ENCODE measurements around the gene SLC6A16. TPM values are rescaled to one million over a fixed set of nuclear protein-coding genes. Genes with fewer than 3 reads are reported as not detected.
"Not testable (repeated sequence)": the region's sequence is repeated elsewhere in the genome, so short reads cannot be mapped to it uniquely, and the experiment has no call there.

The SLC6A16 gene
- total RNA-seq, 1 experiment from 2014 or later: 0.61 TPM

DNA sequence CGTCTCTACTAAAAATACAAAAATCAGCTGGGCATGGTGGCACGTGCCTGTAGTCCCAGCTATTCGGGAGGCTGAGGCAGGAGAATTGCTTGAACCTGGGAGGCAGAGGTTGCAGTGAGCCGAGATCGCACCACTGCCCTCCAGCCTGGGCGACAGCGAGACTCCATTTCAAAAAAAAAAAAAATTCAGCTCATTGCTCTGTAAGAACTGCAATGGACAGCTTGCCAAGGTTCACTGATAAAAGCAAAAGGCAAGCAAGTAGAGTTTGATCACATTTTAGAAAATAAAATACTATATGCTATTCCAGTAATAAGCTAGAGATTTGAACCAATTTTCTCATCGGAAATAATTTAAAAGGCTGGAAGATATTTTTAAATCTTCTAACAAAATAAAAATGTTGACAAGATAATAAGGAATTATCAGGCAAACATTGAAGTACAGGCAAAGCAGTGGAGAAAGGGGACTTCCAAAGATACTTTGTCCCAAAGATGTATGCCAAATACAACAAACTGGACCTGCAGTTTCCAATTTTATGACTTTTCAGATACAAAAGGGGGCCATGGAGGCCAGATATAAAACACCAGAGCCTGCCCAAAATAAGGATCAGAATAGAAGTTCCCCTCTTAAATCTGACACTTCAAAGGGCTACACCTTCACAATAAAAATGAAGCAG is 29.6 kb downstream of the SLC6A16 start:
- H3K9me2 ChIP-seq (ENCODE audit: insufficient read depth): no peaks in the 10 kb centered on the region
- H3K27ac ChIP-seq: no peak overlapping the region
- H3F3A ChIP-seq (ENCODE audit: insufficient read depth, low read depth): no peaks in the 10 kb centered on the region
- TF ChIP-seq EZH2 (IDR thresholded peaks at IDR 0.05; ENCODE audit: low read depth): no peak
- TF ChIP-seq, protein P1, sequence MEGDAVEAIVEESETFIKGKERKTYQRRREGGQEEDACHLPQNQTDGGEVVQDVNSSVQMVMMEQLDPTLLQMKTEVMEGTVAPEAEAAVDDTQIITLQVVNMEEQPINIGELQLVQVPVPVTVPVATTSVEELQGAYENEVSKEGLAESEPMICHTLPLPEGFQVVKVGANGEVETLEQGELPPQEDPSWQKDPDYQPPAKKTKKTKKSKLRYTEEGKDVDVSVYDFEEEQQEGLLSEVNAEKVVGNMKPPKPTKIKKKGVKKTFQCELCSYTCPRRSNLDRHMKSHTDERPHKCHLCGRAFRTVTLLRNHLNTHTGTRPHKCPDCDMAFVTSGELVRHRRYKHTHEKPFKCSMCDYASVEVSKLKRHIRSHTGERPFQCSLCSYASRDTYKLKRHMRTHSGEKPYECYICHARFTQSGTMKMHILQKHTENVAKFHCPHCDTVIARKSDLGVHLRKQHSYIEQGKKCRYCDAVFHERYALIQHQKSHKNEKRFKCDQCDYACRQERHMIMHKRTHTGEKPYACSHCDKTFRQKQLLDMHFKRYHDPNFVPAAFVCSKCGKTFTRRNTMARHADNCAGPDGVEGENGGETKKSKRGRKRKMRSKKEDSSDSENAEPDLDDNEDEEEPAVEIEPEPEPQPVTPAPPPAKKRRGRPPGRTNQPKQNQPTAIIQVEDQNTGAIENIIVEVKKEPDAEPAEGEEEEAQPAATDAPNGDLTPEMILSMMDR (conservative IDR thresholded peaks at IDR 0.05): no peak
- ChIA-PET CTCF (no interaction called here), POLR2A (ENCODE audit: unreplicated experiment) (no interaction called here)
- no peak overlapping the region for H3K4me2 ChIP-seq
- no peak for DNase-seq
- peaks cover 87% of the 10 kb centered on the region for H3K27me3 ChIP-seq (ENCODE audit: insufficient read depth, low read depth)
- no peaks in the 10 kb centered on the region for H4K20me1 ChIP-seq (ENCODE audit: insufficient read depth)
- intact Hi-C loops (cut with micrococcal nuclease; ENCODE audit: unreplicated experiment): no loop called here
- no peaks in the 10 kb centered on the region for H3K9me3 ChIP-seq (ENCODE audit: insufficient read depth, low read depth)
- H3K79me2 ChIP-seq (ENCODE audit: low read depth): no peaks in the 10 kb centered on the region
- H3K4me3 ChIP-seq: no peak overlapping the region
- H2AFZ ChIP-seq: no peak overlapping the region
- H3K4me1 ChIP-seq (replicated peaks; ENCODE audit: insufficient read depth): no peaks in the 10 kb centered on the region
- BruUV-seq (replicated peaks): no TSS peak
- H3K36me3 ChIP-seq (ENCODE audit: low read depth): no peaks in the 10 kb centered on the region

GRCh38 chr19:49294401-49294800 is 30.6 kb downstream of the SLC6A16 start:
- POLR2A ChIA-PET (ENCODE audit: unreplicated experiment): no interaction called here
- Histone ChIP-seq H2AFZ (no peak overlapping the region), H3F3A (ENCODE audit: insufficient read depth, low read depth) (no peaks in the 10 kb centered on the region), H3K27ac (no peak overlapping the region), H4K20me1 (ENCODE audit: insufficient read depth) (no peaks in the 10 kb centered on the region), H3K4me3 (no peak overlapping the region), H3K27me3 (ENCODE audit: insufficient read depth, low read depth) (peaks cover 89% of the 10 kb centered on the region), H3K4me2 (no peak overlapping the region), H3K79me2 (ENCODE audit: low read depth) (no peaks in the 10 kb centered on the region), H3K9me2 (ENCODE audit: insufficient read depth) (no peaks in the 10 kb centered on the region), H3K36me3 (ENCODE audit: low read depth) (no peaks in the 10 kb centered on the region), H3K4me1 (replicated peaks; ENCODE audit: insufficient read depth) (no peaks in the 10 kb centered on the region), H3K9me3 (ENCODE audit: insufficient read depth, low read depth) (no peaks in the 10 kb centered on the region)
- no TSS peak for BruUV-seq (replicated peaks)
- DNase-seq: no peak
- intact Hi-C loops (cut with micrococcal nuclease; ENCODE audit: unreplicated experiment): no loop called here
- CTCF ChIA-PET: no interaction called here
- TF ChIP-seq EZH2 (IDR thresholded peaks at IDR 0.05; ENCODE audit: low read depth): no peak
- TF ChIP-seq, protein P1 (conservative IDR thresholded peaks at IDR 0.05): no peak

- ChIA-PET CTCF (no interaction called here), POLR2A (ENCODE audit: unreplicated experiment) (no interaction called here)
- no peak overlapping the region for H3K27ac ChIP-seq
- H3F3A ChIP-seq (ENCODE audit: insufficient read depth, low read depth): no peaks in the 10 kb centered on the region
- TF ChIP-seq, protein P1 (conservative IDR thresholded peaks at IDR 0.05): no peak
- no peak for TF ChIP-seq EZH2 (IDR thresholded peaks at IDR 0.05; ENCODE audit: low read depth)
- DNase-seq: no peak
- no TSS peak for BruUV-seq (replicated peaks)
- no peaks in the 10 kb centered on the region for H3K79me2 ChIP-seq (ENCODE audit: low read depth)
- intact Hi-C loops (cut with micrococcal nuclease; ENCODE audit: unreplicated experiment): no loop called here
- H4K20me1 ChIP-seq (ENCODE audit: insufficient read depth): no peaks in the 10 kb centered on the region
- no peaks in the 10 kb centered on the region for H3K36me3 ChIP-seq (ENCODE audit: low read depth)
- H3K4me3 ChIP-seq: no peak overlapping the region
- H3K9me2 ChIP-seq (ENCODE audit: insufficient read depth): no peaks in the 10 kb centered on the region
- peaks cover 71% of the 10 kb centered on the region for H3K27me3 ChIP-seq (ENCODE audit: insufficient read depth, low read depth)
- no peaks in the 10 kb centered on the region for H3K9me3 ChIP-seq (ENCODE audit: insufficient read depth, low read depth)
- no peak overlapping the region for H3K4me2 ChIP-seq
- no peak overlapping the region for H2AFZ ChIP-seq
- H3K4me1 ChIP-seq (replicated peaks; ENCODE audit: insufficient read depth): no peaks in the 10 kb centered on the region
Measured at GRCh38 chr19:49290517-49290916, 34.5 kb downstream of the SLC6A16 start.

DNA sequence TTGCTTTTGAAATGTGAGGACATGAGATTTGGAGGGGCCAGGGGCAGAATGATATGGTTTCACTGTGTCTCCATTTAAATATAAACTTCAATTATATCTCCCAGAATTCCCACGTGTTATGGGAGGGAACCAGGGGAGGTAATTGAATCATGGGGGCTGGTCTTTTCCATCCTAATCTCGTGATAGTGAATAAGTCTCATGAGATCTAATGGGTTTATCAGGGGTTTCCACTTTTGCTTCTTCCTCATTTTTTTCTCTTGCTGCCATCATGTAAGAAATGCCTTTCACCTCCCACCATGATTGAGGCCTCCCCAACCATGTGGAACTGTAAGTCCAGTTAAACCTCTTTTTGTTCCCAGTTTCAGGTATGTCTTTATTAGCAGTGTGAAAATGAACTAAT is 35.7 kb downstream of the SLC6A16 start:
- intact Hi-C loops (cut with micrococcal nuclease; ENCODE audit: unreplicated experiment); H2AFZ ChIP-seq; H3K79me2 ChIP-seq (ENCODE audit: low read depth); H3K4me1 ChIP-seq (replicated peaks; ENCODE audit: insufficient read depth); H3K36me3 ChIP-seq (ENCODE audit: low read depth); CTCF ChIA-PET; DNase-seq; H3K4me2 ChIP-seq; H3K27ac ChIP-seq; POLR2A ChIA-PET (ENCODE audit: unreplicated experiment); H3K9me2 ChIP-seq (ENCODE audit: insufficient read depth); H3F3A ChIP-seq (ENCODE audit: insufficient read depth, low read depth); H3K4me3 ChIP-seq; H3K9me3 ChIP-seq (ENCODE audit: insufficient read depth, low read depth); BruUV-seq (replicated peaks); H4K20me1 ChIP-seq (ENCODE audit: insufficient read depth): not testable (repeated sequence)
- peaks cover 65% of the 10 kb centered on the region for H3K27me3 ChIP-seq (ENCODE audit: insufficient read depth, low read depth)

DNA sequence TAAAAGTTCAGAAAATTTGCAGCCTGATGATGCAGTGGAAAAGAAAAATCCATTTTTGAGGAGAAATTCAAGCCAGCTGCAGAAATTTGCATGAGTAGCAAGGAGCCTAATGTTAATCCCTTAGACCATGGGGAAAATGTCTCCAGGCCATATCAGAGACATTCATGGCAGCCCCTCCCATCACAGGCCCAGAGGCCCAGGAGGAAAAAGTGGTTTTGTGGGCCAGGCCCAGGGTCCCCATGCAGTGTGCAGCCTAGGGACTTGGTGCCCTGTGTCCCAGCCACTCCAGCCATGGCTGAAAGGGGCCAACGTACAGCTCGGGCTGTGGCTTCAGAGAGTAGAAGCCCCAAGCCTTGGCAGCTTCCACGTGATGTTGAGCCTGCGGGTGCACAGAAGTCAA is 36.8 kb downstream of the SLC6A16 start:
- intact Hi-C loops (cut with micrococcal nuclease; ENCODE audit: unreplicated experiment); H3K4me2 ChIP-seq; DNase-seq; H3K9me2 ChIP-seq (ENCODE audit: insufficient read depth); H3K9me3 ChIP-seq (ENCODE audit: insufficient read depth, low read depth); BruUV-seq (replicated peaks); H3K27ac ChIP-seq; H3K4me1 ChIP-seq (replicated peaks; ENCODE audit: insufficient read depth); H3F3A ChIP-seq (ENCODE audit: insufficient read depth, low read depth); H4K20me1 ChIP-seq (ENCODE audit: insufficient read depth); POLR2A ChIA-PET (ENCODE audit: unreplicated experiment); H3K79me2 ChIP-seq (ENCODE audit: low read depth); H3K36me3 ChIP-seq (ENCODE audit: low read depth); CTCF ChIA-PET; H2AFZ ChIP-seq; H3K4me3 ChIP-seq: not testable (repeated sequence)
- H3K27me3 ChIP-seq (ENCODE audit: insufficient read depth, low read depth): peaks cover 55% of the 10 kb centered on the region

Data from PC-9 (cell line).